CD4-positive, alpha-beta T cell treated with Interleukin-2 at 100 ng/mL for 4 hours (primary cell): Measurements from ENCODE around the gene RNF113B.

Experiments
- DNase-seq: peaks from one replicate; pipeline ENCODE4 v3.0.0-alpha.2; 2020; ENCODE audit warnings: low spot score

The RNF113B gene

GRCh38 chr13:98203646-98204326 lies 26.7 kb upstream of the RNF113B start:
- no peak for DNase-seq

- DNase-seq = no peak
These were observed 24.9 kb upstream of the RNF113B start for GRCh38 chr13:98201984-98202383.

GRCh38 chr13:98201189-98201588 lies 24.1 kb upstream of the RNF113B start:
- DNase-seq = no peak

GRCh38 chr13:98200211-98200878 lies 23.3 kb upstream of the RNF113B start:
- no peak for DNase-seq

- no peak for DNase-seq
These were observed 22.4 kb upstream of the RNF113B start for GRCh38 chr13:98199480-98199879.

DNA sequence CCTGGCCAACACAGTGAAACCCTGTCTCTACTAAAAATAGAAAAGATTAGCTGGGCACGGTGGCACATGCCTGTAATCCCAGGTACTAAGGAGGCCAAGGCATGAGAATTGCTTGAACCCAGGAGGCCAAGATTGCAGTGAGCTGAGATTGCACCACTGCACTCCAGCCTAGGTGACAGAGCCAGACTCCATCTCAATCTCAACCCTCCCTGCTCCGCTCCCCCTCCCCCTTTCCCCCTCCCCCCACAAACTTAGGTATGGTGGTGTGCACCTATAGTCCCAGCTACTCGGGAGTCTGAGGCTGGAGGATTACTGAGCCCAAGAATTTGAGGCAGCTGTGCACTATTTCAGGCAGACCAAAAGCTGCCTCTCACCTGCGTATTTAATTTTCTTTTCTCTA lies 21.6 kb upstream of the RNF113B start:
- no peak for DNase-seq

DNA sequence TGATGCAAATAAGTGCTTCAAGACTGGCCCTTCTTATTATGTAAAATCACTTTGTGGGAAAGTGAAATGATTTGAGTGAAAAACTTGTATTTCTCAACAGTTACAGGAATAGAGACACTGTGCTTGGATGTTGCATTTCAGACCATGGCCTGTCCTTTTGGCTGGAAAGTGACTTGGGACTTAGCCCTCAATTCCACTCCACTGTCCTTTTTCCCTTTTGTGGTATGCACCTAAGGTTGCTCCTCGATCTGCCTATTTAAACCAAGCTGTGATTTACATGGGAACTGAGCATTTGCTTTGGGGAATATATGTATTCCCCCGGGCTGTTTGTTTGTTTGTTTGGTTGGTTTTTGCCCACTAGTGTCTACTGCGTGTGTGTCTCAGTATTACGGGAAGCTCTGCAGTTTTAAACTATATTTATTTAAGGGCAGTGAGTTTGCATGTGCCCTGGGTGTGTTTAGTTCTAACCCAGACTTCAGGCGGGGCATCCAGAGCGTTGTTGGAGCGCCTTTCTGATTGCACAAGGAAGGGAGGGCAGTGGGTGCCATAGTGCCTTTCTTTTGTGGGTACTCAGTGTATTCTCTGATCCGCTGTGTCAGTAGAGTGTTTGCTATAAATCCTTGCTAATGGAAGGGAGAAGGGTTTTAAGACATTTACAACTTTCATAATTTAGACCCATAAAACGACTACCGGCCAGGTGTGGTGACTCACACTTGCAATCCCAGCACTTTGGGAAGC lies 18.2 kb upstream of the RNF113B start:
- DNase-seq = no peak

GRCh38 chr13:98192008-98192407 lies 14.9 kb upstream of the RNF113B start:
- DNase-seq = no peak

GRCh38 chr13:98190889-98191444 lies 13.9 kb upstream of the RNF113B start:
- DNase-seq = no peak

DNA sequence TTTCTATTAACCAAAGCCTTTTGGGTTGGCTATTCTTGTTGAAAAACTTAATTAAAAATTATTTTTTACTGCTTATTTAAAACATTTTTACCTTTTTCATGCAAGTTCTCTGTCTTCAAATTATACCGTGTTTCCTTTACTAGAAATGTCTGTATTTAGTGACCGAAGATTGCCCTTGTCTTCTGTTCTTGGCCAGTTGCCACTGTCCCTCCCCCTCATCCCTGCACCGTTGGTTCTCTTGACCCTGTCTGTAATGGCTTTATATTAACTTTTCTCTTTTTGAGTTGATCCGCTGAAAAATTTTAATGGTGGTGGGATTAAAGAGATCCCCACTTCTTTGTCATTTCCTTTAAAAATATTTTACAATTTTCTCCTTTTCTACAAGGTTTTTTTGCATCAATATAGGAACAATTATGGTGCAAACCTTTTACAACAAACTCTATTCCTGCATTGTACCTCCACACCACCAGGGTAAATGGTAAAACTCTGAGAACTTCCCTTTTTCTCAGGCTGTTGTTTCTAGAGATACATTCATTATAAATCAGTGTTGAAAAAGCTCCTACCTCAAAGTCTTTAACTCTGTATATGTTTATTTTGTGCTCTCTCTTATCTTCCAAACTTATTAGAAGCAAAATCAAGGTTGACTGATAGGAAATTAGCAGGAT lies 12.9 kb upstream of the RNF113B start:
- DNase-seq = no peak

DNA sequence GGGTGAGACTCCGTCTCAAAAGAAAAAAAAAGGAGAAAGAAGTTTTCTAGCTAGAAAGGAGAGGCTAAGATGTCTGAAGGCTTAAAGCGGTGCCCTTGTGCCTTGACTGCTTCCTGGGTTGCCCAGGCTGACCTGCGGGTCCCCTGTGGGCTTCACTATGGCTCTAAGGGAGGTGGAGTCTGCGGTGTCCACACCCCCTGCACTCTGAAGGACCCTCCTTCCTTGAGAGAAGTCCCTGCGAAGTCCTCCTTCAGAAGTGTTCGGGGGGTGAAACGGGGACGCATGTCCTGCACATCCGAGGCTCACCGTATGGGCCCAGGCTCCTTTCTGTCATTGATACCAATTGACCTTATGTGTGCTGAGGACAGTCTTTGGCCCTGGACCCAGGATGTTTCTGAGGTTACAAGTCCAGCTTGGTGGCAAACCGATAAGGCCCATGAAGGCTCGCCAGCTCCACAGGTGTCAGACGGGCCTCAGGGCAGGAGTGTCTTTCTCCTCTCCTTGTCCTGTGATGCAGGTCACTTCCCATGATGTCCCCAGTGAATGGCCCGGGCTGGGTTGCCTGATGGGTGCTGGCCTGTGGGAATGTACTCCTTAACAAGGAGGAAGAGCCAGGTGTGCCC lies 11.6 kb upstream of the RNF113B start:
- DNase-seq = no peak

DNA sequence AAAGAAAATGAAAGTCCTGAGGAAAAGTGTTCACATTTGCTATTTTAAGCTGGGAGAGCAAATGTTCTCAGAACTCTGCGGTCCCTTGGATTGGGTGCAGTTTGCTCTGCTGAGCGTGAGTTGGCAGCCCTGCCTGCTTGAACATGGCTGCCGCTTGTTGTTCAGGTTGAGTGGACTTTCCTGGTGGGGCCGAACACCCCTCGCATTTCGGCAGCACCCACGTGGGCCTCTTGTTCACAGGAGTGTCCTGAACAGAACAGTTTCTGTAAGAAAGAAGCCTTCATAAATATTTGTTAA lies 10.8 kb upstream of the RNF113B start:
- no peak for DNase-seq

DNA sequence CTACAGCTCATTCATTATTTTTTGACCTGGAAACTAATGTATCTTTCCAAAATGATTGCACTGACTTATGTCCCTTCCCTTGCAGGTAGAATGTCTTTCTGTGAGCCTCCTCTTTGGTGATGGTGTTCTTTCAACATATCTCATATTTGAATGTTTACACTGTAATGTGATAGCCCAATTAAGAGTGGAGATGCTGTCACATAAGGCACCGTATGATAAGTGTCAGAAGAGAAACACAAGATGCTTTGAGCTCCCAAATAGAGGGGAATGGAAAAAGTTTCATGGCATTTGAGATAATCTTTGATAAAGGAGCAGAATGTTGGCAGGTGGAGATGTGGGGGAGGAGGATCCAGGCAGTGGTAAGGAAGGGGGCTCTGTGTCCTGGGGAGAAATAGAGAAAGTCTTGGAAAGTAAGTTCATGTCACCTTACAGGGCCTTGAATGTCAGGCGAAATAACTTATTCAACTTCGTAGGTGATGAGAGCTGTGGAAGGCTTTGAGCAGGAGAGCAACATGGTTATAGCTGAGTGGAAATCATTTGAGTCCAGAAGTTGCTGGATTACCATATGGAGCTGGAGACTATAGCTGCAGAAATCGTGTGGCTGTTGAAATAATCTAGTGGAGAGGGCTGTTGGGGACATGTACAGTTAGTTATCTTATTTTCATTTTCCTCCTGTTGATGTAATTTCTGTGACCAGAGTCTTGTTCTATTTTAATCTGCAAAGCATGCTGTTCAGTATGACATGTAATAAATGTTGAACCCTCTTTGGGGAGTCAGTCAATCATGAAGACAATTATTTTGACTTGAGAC lies 10.3 kb upstream of the RNF113B start:
- DNase-seq = no peak

DNA sequence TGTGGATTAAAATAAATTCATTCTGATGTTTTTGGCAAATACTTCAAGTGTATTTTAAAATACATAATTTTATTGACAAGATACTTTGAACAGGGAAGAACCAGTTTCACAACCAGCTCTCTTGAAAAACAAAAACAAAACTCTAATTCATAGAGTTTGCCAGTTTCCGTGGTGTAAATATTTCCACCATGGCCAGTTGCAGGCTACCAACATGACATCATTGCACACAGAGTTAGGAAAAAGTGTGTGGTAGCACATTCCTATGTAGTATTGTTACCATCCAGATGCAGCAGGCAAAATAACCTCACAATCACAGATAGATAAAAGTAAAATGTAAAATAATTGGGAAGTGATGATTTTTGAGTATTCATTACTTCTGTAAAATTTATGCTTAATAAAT lies 7.7 kb upstream of the RNF113B start:
- no peak for DNase-seq

DNA sequence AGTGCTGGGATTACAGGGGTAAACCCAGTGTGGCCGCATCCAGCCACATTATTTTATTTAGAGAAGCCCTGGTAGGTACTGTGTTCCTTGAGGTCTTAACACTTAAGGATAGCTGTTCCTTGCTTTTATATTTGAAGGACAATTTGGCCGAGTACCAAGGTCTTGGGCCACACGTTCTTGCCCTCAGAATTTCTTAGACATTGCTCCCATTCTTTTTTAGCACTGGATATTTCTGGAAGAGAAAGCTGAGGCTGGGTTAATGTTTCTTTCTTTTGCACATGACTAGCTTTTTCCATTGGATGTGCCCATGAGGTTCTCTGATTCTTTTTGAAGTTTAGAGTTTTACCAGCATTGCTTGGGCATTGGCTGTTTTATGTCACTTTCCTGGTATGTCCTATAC lies 5.5 kb upstream of the RNF113B start:
- DNase-seq = no peak

- DNase-seq = no peak
These were observed 5.1 kb upstream of the RNF113B start for GRCh38 chr13:98182153-98182552.

GRCh38 chr13:98181111-98181815 lies 4.2 kb upstream of the RNF113B start:
- DNase-seq = no peak

DNA sequence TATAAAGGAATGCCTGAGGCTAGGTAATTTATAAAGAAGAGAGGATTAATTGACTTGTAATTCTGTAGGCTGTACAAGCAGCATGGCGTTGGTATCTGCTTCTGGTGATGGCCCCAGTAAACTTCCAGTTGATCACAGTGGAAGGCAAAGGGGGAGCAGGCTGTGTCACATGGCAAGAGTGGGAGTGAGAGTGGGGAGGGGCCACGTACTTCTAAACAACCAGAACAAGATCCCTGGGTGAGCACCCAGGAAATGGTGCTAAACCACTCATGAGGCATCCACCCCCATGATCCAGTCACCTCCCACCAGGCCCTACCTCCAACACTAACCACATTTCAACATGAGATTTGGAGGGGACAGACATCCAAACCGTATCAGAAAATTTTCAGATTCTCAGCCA lies 3.0 kb upstream of the RNF113B start:
- DNase-seq = no peak

GRCh38 chr13:98175823-98176222 lies 1.2 kb downstream of the RNF113B start:
- DNase-seq = no peak

DNA sequence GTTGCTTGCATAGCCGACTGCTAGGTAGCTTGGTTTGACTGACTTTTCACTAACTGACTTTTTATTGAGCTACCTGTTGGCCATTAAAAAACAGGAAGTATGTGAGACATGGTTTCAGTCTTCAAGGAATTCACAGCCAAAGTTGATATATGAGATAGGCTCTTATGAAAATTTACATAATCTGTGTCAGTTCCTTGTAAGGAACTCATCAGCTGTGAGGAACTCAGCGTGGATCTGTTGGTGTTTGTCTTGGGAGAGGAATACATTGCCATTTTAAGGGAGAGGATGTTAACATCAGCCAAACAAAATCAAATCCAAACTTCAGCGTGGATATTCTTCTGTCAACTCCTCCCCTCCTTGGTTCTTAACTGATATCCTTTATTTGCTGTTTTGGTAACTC lies 2.0 kb downstream of the RNF113B start:
- no peak for DNase-seq

DNA sequence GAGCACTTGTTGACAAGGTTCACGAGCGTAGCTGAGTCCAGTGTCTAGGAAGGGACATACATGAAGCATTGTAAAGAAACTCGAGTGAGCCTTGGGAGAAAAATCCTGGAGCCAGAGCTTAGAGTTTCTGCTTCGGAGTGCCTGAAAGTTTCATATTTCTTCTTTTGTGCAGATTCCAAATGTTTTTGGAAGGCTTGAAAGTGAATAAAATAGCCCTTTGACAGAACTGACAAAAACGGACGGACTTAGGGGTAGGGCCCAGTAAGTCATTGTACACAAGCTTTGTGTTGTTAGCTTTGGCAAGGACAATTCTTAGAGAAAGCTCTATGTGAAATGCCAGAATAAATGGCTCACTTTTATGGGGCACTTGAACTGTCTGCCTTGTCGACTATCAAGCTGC lies 2.8 kb downstream of the RNF113B start:
- no peak for DNase-seq
